IMR-90 (cell line): ENCODE data around the gene OR2V2. TPM values are rescaled to one million over a fixed set of nuclear protein-coding genes. Genes with fewer than 3 reads are reported as not detected.

Experiments used
- ATAC-seq: fragments of 200-7000 bp; cut with Tn5 transposase; 2 replicates; pipeline ENCODE4 v1.9.1; 2020; ENCODE audit warnings: low read depth, mild to moderate bottlenecking, moderate library complexity
- BruUV-seq: library from RNA; stranded (reverse); fragments of 400-500 nt; replicated peaks from 2 replicates; lab custom pipeline; 2021; lab: Mats Ljungman, UMichigan
- CTCF ChIA-PET: fragments of 300-600 bp; formaldehyde crosslinking; extraction: SDS; loops from one replicate; lab custom pipeline; 2021; ENCODE audit warnings: antibody characterized with exemption; lab: Yijun Ruan, JAX
- POLR2A ChIA-PET: fragments of 300-600 bp; sonication (Branson Sonifier 250); formaldehyde crosslinking; loops from one replicate; lab custom pipeline; 2022; ENCODE audit warnings: antibody characterized with exemption; ENCODE audit not compliant: unreplicated experiment; lab: Charles Lee
- DNase-seq: peaks from one replicate; pipeline ENCODE4 v3.0.0; 2013
- H2AFZ ChIP-seq: replicated peaks from 2 replicates; pipeline ENCODE3; 2013; ENCODE audit warnings: low read length, mild to moderate bottlenecking; ENCODE audit not compliant: poor library complexity
- H2AK5ac ChIP-seq: 2 replicates; pipeline ENCODE4 v1.6.1; 2013; ENCODE audit warnings: low read depth, low read length, inconsistent platforms
- H2AK9ac ChIP-seq: replicated peaks from 2 replicates; pipeline ENCODE3; 2013; ENCODE audit warnings: mild to moderate bottlenecking, low read depth, low read length, moderate library complexity; ENCODE audit not compliant: poor library complexity
- H2BK120ac ChIP-seq: 2 replicates; pipeline ENCODE4 v1.6.1; 2013; ENCODE audit warnings: low read depth, low read length, inconsistent platforms
- H2BK15ac ChIP-seq: 3 replicates; pipeline ENCODE4 v1.6.1; 2013; ENCODE audit warnings: low read depth, low read length, inconsistent platforms
- H2BK20ac ChIP-seq: 2 replicates; pipeline ENCODE4 v1.6.1; 2013; ENCODE audit warnings: low read depth, mild to moderate bottlenecking, inconsistent platforms, low read length, moderate library complexity
- H2BK5ac ChIP-seq: 2 replicates; pipeline ENCODE4 v1.6.1; 2013; ENCODE audit warnings: mild to moderate bottlenecking, low read depth, low read length, inconsistent platforms; ENCODE audit not compliant: poor library complexity, severe bottlenecking
- H3K14ac ChIP-seq: replicated peaks from 2 replicates; pipeline ENCODE4 v1.6.1; 2013; ENCODE audit warnings: low read depth, low read length, inconsistent platforms
- H3K18ac ChIP-seq: 2 replicates; pipeline ENCODE4 v1.6.1; 2013; ENCODE audit warnings: low read depth, low read length, control low read depth
- H3K23ac ChIP-seq: 2 replicates; pipeline ENCODE4 v1.6.1; 2013; ENCODE audit warnings: low read depth, low read length, inconsistent platforms
- H3K27ac ChIP-seq: 2 replicates; pipeline ENCODE4 v1.5.1; 2013; ENCODE audit warnings: mild to moderate bottlenecking, control low read depth, low read length; ENCODE audit not compliant: insufficient read depth
- H3K27me3 ChIP-seq: 2 replicates; pipeline ENCODE4 v1.6.1; 2013; ENCODE audit warnings: low read length; ENCODE audit not compliant: control insufficient read depth, insufficient read depth
- H3K36me3 ChIP-seq: 2 replicates; pipeline ENCODE4 v1.6.1; 2013; ENCODE audit warnings: low read length, mixed read lengths; ENCODE audit not compliant: control insufficient read depth, insufficient read depth
- H3K4ac ChIP-seq: 2 replicates; pipeline ENCODE4 v1.6.1; 2013; ENCODE audit warnings: low read depth, low read length, inconsistent platforms
- H3K4me1 ChIP-seq: 2 replicates; pipeline ENCODE4 v1.6.1; 2013; ENCODE audit warnings: low read length, mixed read lengths; ENCODE audit not compliant: control insufficient read depth, insufficient read depth
- H3K4me2 ChIP-seq: 2 replicates; pipeline ENCODE4 v1.6.1; 2013; ENCODE audit warnings: low read depth, mild to moderate bottlenecking, control low read depth, low read length, moderate library complexity
- H3K4me3 ChIP-seq: 2 replicates; pipeline ENCODE4 v1.5.1; 2013; ENCODE audit warnings: low read depth, mild to moderate bottlenecking, control low read depth, low read length, moderate library complexity; ENCODE audit not compliant: insufficient read depth
- H3K56ac ChIP-seq: 2 replicates; pipeline ENCODE4 v1.6.1; 2013; ENCODE audit warnings: low read length, inconsistent platforms; ENCODE audit not compliant: insufficient read depth; ENCODE audit errors: extremely low read depth
- H3K79me1 ChIP-seq, 2 experiments: 2 replicates each; pipeline ENCODE4 v1.6.1; 2013; ENCODE audit warnings: low read length in 2 of 2, inconsistent platforms in 1 of 2, low read depth in 1 of 2
- H3K9ac ChIP-seq: 2 replicates; pipeline ENCODE4 v1.6.1; 2013; ENCODE audit warnings: low read depth, low read length, control low read depth
- H3K9me1 ChIP-seq: 2 replicates; pipeline ENCODE4 v1.6.1; 2013; ENCODE audit warnings: low read length, inconsistent platforms; ENCODE audit not compliant: insufficient read depth
- H3K9me3 ChIP-seq: 2 replicates; pipeline ENCODE4 v1.6.1; 2013; ENCODE audit warnings: low read length; ENCODE audit not compliant: control insufficient read depth, insufficient read depth
- H4K20me1 ChIP-seq: 2 replicates; pipeline ENCODE4 v1.6.1; 2013; ENCODE audit warnings: low read length, inconsistent platforms; ENCODE audit not compliant: insufficient read depth
- H4K5ac ChIP-seq: 2 replicates; pipeline ENCODE4 v1.6.1; 2013; ENCODE audit warnings: mild to moderate bottlenecking, low read depth, low read length, control low read depth
- H4K8ac ChIP-seq, 2 experiments: 2 replicates each; pipeline ENCODE4 v1.6.1; 2013; ENCODE audit warnings: low read depth in 2 of 2, low read length in 2 of 2, control low read depth in 1 of 2, inconsistent platforms in 1 of 2
- H4K91ac ChIP-seq: 2 replicates; pipeline ENCODE4 v1.6.1; 2013; ENCODE audit warnings: low read depth, low read length, inconsistent platforms; ENCODE audit not compliant: insufficient read depth
- BHLHE40 ChIP-seq: fragments of 150-350 bp; IDR thresholded peaks from 2 replicates; pipeline ENCODE4 v1.6.1; 2016; ENCODE audit warnings: mild to moderate bottlenecking, low read depth, low read length
- CEBPB ChIP-seq: IDR thresholded peaks from 2 replicates; pipeline ENCODE4 v1.6.1; 2012; ENCODE audit warnings: low read depth, low read length, improper control_type of control experiment
- CHD1 ChIP-seq: IDR thresholded peaks from 2 replicates; pipeline ENCODE4 v1.6.1; 2012; ENCODE audit warnings: low read depth, low read length, improper control_type of control experiment
- FOS ChIP-seq: fragments of 150-350 bp; IDR thresholded peaks from 2 replicates; pipeline ENCODE4 v1.6.1; 2016; ENCODE audit warnings: low read depth, low read length
- MAFK ChIP-seq: IDR thresholded peaks from 2 replicates; pipeline ENCODE4 v1.6.1; 2012; ENCODE audit warnings: low read depth, low read length, improper control_type of control experiment
- MAZ ChIP-seq: IDR thresholded peaks from 2 replicates; pipeline ENCODE4 v1.6.1; 2012; ENCODE audit warnings: low read depth, mild to moderate bottlenecking, low read length, improper control_type of control experiment, moderate library complexity, borderline replicate concordance
- MXI1 ChIP-seq: IDR thresholded peaks from 2 replicates; pipeline ENCODE4 v1.6.1; 2012; ENCODE audit warnings: low read depth, mild to moderate bottlenecking, low read length, moderate library complexity, borderline replicate concordance
- NFE2L2 ChIP-seq: fragments of 150-350 bp; IDR thresholded peaks from 2 replicates; pipeline ENCODE4 v1.6.1; 2016; ENCODE audit warnings: low read depth, mild to moderate bottlenecking, low read length
- POLR2A ChIP-seq: IDR thresholded peaks from 2 replicates; pipeline ENCODE4 v1.6.1; 2012; ENCODE audit warnings: mild to moderate bottlenecking, low read depth, low read length
- RAD21 ChIP-seq: IDR thresholded peaks from 2 replicates; pipeline ENCODE4 v1.6.1; 2012; ENCODE audit warnings: low read length, improper control_type of control experiment
- RCOR1 ChIP-seq: IDR thresholded peaks from 2 replicates; pipeline ENCODE4 v1.6.1; 2012; ENCODE audit warnings: mild to moderate bottlenecking, low read length, improper control_type of control experiment; ENCODE audit not compliant: insufficient replicate concordance
- RFX5 ChIP-seq: IDR thresholded peaks from 2 replicates; pipeline ENCODE4 v1.8.0; 2012; ENCODE audit warnings: low read depth, mild to moderate bottlenecking, low read length, moderate library complexity
- SMC3 ChIP-seq: fragments of 150-350 bp; IDR thresholded peaks from 2 replicates; pipeline ENCODE4 v1.6.1; 2016; ENCODE audit warnings: low read depth, mild to moderate bottlenecking, antibody characterized with exemption, low read length, moderate library complexity
- WGBS, 2 experiments: methylation state at CpG; one replicate each; pipeline versions ENCODE4 v1.1.5 to v1.1.7; 2013; ENCODE audit warnings: missing lambda C conversion rate in 2 of 2; ENCODE audit not compliant: insufficient read length in 1 of 2; ENCODE audit errors: extremely low coverage in 2 of 2; 5-methylcytosine and 5-hydroxymethylcytosine counted together
- dilution Hi-C: fragments of 300-500 bp; cut with HindIII; formaldehyde crosslinking; loops from one replicate; pipeline ENCODE4 v1.14.3; 2018; ENCODE audit warnings: low sequenced_read_pairs; ENCODE audit not compliant: unreplicated experiment
- in situ Hi-C: fragments of 300-500 bp; cut with MboI; formaldehyde crosslinking; loops from 3 replicates; pipeline ENCODE4 v1.14.3; 2019; ENCODE audit warnings: low sequenced_read_pairs, inconsistent platforms, mixed read lengths
- intact Hi-C: fragments of 100-400 bp; cut with micrococcal nuclease; formaldehyde crosslinking; loops from 2 replicates; pipeline ENCODE4 v1.10.0; 2022
- polyA plus RNA-seq, 3 experiments: library from polyadenylated mRNA; depleted of rRNA; stranded (reverse); fragments of >200 nt; gene quantifications; 2 replicates each; pipeline ENCODE4 v1.2.3, GENCODE V29; 2012; ENCODE audit warnings: low replicate concordance in 1 of 3
- total RNA-seq: library from RNA; depleted of rRNA; stranded (reverse); fragments of >200 nt; gene quantifications from 2 replicates; pipeline ENCODE4 v1.2.3, GENCODE V29; 2012
- TF ChIP-seq, protein P1 (sequence below): fragments of 150-350 bp; IDR thresholded peaks from 2 replicates; pipeline ENCODE4 v1.6.1; 2016; ENCODE audit warnings: low read depth, mild to moderate bottlenecking, low read length, moderate library complexity, borderline replicate concordance
- TF ChIP-seq, protein P2 (sequence below): fragments of 150-350 bp; IDR thresholded peaks from 2 replicates; pipeline ENCODE4 v1.6.1; 2017; ENCODE audit warnings: mild to moderate bottlenecking, antibody characterized with exemption, low read length, low read depth

Gene OR2V2
- total and polyA plus RNA-seq, 2 of the 4 experiments (the other 2 are of a cell fraction): not detected

DNA sequence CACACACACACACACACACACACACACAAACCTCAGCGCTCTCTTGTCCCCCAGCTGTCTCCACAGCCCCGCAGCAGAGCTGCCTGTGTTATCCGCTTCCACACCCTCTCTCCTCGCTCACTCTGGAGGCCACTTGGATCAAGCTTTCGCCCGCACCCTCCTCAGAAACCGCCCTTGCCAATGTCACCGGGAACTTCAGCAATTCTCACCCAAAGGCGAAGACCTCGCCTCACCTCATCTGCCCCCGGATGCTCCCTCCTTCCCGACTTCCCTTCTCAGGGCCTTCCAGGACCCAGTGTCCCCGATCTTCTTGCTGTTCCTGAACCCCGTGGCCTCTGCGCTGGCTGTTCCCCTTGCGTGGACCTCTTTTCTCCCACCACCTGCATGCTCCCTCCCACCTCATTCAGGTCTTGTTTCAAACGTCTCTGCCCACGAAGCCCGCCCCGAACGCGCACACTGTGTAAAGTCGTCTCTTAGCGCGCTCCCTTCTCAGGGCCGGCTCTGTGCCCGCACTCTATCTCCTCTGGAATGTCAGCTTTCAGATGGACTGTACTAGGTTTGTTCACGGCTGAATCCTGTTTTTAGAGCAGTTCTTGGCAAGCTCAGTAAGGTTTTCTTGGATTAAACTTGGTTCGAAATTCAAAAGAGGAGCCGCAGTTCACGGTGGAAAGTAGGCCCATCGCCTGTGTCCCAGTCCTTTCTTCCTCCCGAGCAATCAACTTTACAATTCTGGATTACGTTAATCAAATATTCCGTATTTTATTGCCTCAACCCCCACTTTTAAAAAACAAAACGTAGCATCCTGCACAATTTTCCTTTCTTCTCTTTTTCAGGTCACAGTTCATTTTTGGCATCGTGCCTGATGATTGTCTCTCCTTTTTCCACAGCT lies 58.6 kb downstream of the OR2V2 start:
- Histone ChIP-seq H3K4ac (no peak overlapping the region), H3K23ac (no peak overlapping the region), H3K79me1 (no peaks in the 10 kb centered on the region), H3K36me3 (no peaks in the 10 kb centered on the region), H4K20me1 (no peaks in the 10 kb centered on the region), H4K91ac (no peak overlapping the region), H3K4me2 (peak overlapping the region; percentile 76), H2BK20ac (no peak overlapping the region), H3K18ac (no peak overlapping the region), H2BK15ac (no peak overlapping the region), H3K14ac (no peak overlapping the region), H2AFZ (peak overlapping the region; percentile 91), H4K8ac (no peak overlapping the region), H3K4me3 (peak overlapping the region; percentile 36; the same call in 1 of the 2 replicates), H3K27ac (no peak overlapping the region), H3K9ac (no peak overlapping the region), H4K5ac (no peak overlapping the region), H2BK5ac (no peak overlapping the region), H3K56ac (no peak overlapping the region), H3K9me3 (no peaks in the 10 kb centered on the region), H3K4me1 (peaks cover 4% of the 10 kb centered on the region; the same call in 1 of the 2 replicates), H2AK5ac (0 out of 2 replicates have a peak overlapping the region, but pooled peaks have one; percentile 45), H2AK9ac (peak overlapping the region; percentile 79), H2BK120ac (no peak overlapping the region), H3K27me3 (no peaks in the 10 kb centered on the region; the same call in 1 of the 2 replicates), H3K9me1 (0 out of 2 replicates have a peak, but pooled peaks cover 6% of the 10 kb centered on the region)
- DNase-seq (peak; percentile 21), ATAC-seq (no peak)
- BruUV-seq: no TSS peak
- dilution Hi-C loops: no loop called here
- ChIA-PET POLR2A (interaction anchor here (1.3 kb wide), 1 partner anchor 8 kb away, joined by 3 read pairs; no protein-coding TSS in a partner anchor), CTCF (interaction anchor here (1.0 to 1.3 kb wide), 3 partner anchors 14 to 22 kb away, joined by 3 to 4 read pairs (median 3); no protein-coding TSS in a partner anchor)
- 27% methylated on average over 29 of the region's 37 CpGs; no CpG with 5 or more reads in 1 of the 2 experiments for WGBS, 2 experiments
- intact Hi-C loops: no loop called here
- in situ Hi-C loops: no loop called here
- TF ChIP-seq RFX5: no peak
- no peak for TF ChIP-seq RCOR1
- TF ChIP-seq, protein P1, sequence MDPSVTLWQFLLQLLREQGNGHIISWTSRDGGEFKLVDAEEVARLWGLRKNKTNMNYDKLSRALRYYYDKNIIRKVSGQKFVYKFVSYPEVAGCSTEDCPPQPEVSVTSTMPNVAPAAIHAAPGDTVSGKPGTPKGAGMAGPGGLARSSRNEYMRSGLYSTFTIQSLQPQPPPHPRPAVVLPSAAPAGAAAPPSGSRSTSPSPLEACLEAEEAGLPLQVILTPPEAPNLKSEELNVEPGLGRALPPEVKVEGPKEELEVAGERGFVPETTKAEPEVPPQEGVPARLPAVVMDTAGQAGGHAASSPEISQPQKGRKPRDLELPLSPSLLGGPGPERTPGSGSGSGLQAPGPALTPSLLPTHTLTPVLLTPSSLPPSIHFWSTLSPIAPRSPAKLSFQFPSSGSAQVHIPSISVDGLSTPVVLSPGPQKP: no peak
- TF ChIP-seq POLR2A: no peak
- no peak for TF ChIP-seq MAFK
- no peak for TF ChIP-seq CHD1
- TF ChIP-seq BHLHE40: no peak
- no peak for TF ChIP-seq NFE2L2
- TF ChIP-seq, protein P2, sequence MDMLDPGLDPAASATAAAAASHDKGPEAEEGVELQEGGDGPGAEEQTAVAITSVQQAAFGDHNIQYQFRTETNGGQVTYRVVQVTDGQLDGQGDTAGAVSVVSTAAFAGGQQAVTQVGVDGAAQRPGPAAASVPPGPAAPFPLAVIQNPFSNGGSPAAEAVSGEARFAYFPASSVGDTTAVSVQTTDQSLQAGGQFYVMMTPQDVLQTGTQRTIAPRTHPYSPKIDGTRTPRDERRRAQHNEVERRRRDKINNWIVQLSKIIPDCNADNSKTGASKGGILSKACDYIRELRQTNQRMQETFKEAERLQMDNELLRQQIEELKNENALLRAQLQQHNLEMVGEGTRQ: no peak
- TF ChIP-seq MAZ: no peak
- TF ChIP-seq SMC3: no peak
- TF ChIP-seq FOS: no peak
- TF ChIP-seq CEBPB: no peak
- no peak for TF ChIP-seq MXI1
- no peak for TF ChIP-seq RAD21
